IMR-90 (cell line): ENCODE measurements around the gene PARVG. TPM values are rescaled to one million over a fixed set of nuclear protein-coding genes. Genes with fewer than 3 reads are reported as not detected.
A peak's percentile ranks its signal among the peaks of the same experiment; 100 is the strongest.

ENCODE experiments used
- ATAC-seq: fragments of 200-7000 bp; cut with Tn5 transposase; 2 replicates; pipeline ENCODE4 v1.9.1; 2020; ENCODE audit warnings: low read depth, mild to moderate bottlenecking, moderate library complexity
- BruUV-seq: library from RNA; stranded (reverse); fragments of 400-500 nt; replicated peaks from 2 replicates; lab custom pipeline; 2021; lab: Mats Ljungman, UMichigan
- CTCF ChIA-PET: fragments of 300-600 bp; formaldehyde crosslinking; extraction: SDS; loops from one replicate; lab custom pipeline; 2021; ENCODE audit warnings: antibody characterized with exemption; lab: Yijun Ruan, JAX
- POLR2A ChIA-PET: fragments of 300-600 bp; sonication (Branson Sonifier 250); formaldehyde crosslinking; loops from one replicate; lab custom pipeline; 2022; ENCODE audit warnings: antibody characterized with exemption; ENCODE audit not compliant: unreplicated experiment; lab: Charles Lee
- DNase-seq: peaks from one replicate; pipeline ENCODE4 v3.0.0; 2013
- H2AFZ ChIP-seq: replicated peaks from 2 replicates; pipeline ENCODE3; 2013; ENCODE audit warnings: low read length, mild to moderate bottlenecking; ENCODE audit not compliant: poor library complexity
- H2AK5ac ChIP-seq: 2 replicates; pipeline ENCODE4 v1.6.1; 2013; ENCODE audit warnings: low read depth, low read length, inconsistent platforms
- H2AK9ac ChIP-seq: replicated peaks from 2 replicates; pipeline ENCODE3; 2013; ENCODE audit warnings: mild to moderate bottlenecking, low read depth, low read length, moderate library complexity; ENCODE audit not compliant: poor library complexity
- H2BK120ac ChIP-seq: 2 replicates; pipeline ENCODE4 v1.6.1; 2013; ENCODE audit warnings: low read depth, low read length, inconsistent platforms
- H2BK15ac ChIP-seq: 3 replicates; pipeline ENCODE4 v1.6.1; 2013; ENCODE audit warnings: low read depth, low read length, inconsistent platforms
- H2BK20ac ChIP-seq: 2 replicates; pipeline ENCODE4 v1.6.1; 2013; ENCODE audit warnings: low read depth, mild to moderate bottlenecking, inconsistent platforms, low read length, moderate library complexity
- H2BK5ac ChIP-seq: 2 replicates; pipeline ENCODE4 v1.6.1; 2013; ENCODE audit warnings: mild to moderate bottlenecking, low read depth, low read length, inconsistent platforms; ENCODE audit not compliant: poor library complexity, severe bottlenecking
- H3K14ac ChIP-seq: replicated peaks from 2 replicates; pipeline ENCODE4 v1.6.1; 2013; ENCODE audit warnings: low read depth, low read length, inconsistent platforms
- H3K18ac ChIP-seq: 2 replicates; pipeline ENCODE4 v1.6.1; 2013; ENCODE audit warnings: low read depth, low read length, control low read depth
- H3K23ac ChIP-seq: 2 replicates; pipeline ENCODE4 v1.6.1; 2013; ENCODE audit warnings: low read depth, low read length, inconsistent platforms
- H3K27ac ChIP-seq: 2 replicates; pipeline ENCODE4 v1.5.1; 2013; ENCODE audit warnings: mild to moderate bottlenecking, control low read depth, low read length; ENCODE audit not compliant: insufficient read depth
- H3K27me3 ChIP-seq: 2 replicates; pipeline ENCODE4 v1.6.1; 2013; ENCODE audit warnings: low read length; ENCODE audit not compliant: control insufficient read depth, insufficient read depth
- H3K36me3 ChIP-seq: 2 replicates; pipeline ENCODE4 v1.6.1; 2013; ENCODE audit warnings: low read length, mixed read lengths; ENCODE audit not compliant: control insufficient read depth, insufficient read depth
- H3K4ac ChIP-seq: 2 replicates; pipeline ENCODE4 v1.6.1; 2013; ENCODE audit warnings: low read depth, low read length, inconsistent platforms
- H3K4me1 ChIP-seq: 2 replicates; pipeline ENCODE4 v1.6.1; 2013; ENCODE audit warnings: low read length, mixed read lengths; ENCODE audit not compliant: control insufficient read depth, insufficient read depth
- H3K4me2 ChIP-seq: 2 replicates; pipeline ENCODE4 v1.6.1; 2013; ENCODE audit warnings: low read depth, mild to moderate bottlenecking, control low read depth, low read length, moderate library complexity
- H3K4me3 ChIP-seq: 2 replicates; pipeline ENCODE4 v1.5.1; 2013; ENCODE audit warnings: low read depth, mild to moderate bottlenecking, control low read depth, low read length, moderate library complexity; ENCODE audit not compliant: insufficient read depth
- H3K56ac ChIP-seq: 2 replicates; pipeline ENCODE4 v1.6.1; 2013; ENCODE audit warnings: low read length, inconsistent platforms; ENCODE audit not compliant: insufficient read depth; ENCODE audit errors: extremely low read depth
- H3K79me1 ChIP-seq, 2 experiments: 2 replicates each; pipeline ENCODE4 v1.6.1; 2013; ENCODE audit warnings: low read length in 2 of 2, inconsistent platforms in 1 of 2, low read depth in 1 of 2
- H3K9ac ChIP-seq: 2 replicates; pipeline ENCODE4 v1.6.1; 2013; ENCODE audit warnings: low read depth, low read length, control low read depth
- H3K9me1 ChIP-seq: 2 replicates; pipeline ENCODE4 v1.6.1; 2013; ENCODE audit warnings: low read length, inconsistent platforms; ENCODE audit not compliant: insufficient read depth
- H3K9me3 ChIP-seq: 2 replicates; pipeline ENCODE4 v1.6.1; 2013; ENCODE audit warnings: low read length; ENCODE audit not compliant: control insufficient read depth, insufficient read depth
- H4K20me1 ChIP-seq: 2 replicates; pipeline ENCODE4 v1.6.1; 2013; ENCODE audit warnings: low read length, inconsistent platforms; ENCODE audit not compliant: insufficient read depth
- H4K5ac ChIP-seq: 2 replicates; pipeline ENCODE4 v1.6.1; 2013; ENCODE audit warnings: mild to moderate bottlenecking, low read depth, low read length, control low read depth
- H4K8ac ChIP-seq, 2 experiments: 2 replicates each; pipeline ENCODE4 v1.6.1; 2013; ENCODE audit warnings: low read depth in 2 of 2, low read length in 2 of 2, control low read depth in 1 of 2, inconsistent platforms in 1 of 2
- H4K91ac ChIP-seq: 2 replicates; pipeline ENCODE4 v1.6.1; 2013; ENCODE audit warnings: low read depth, low read length, inconsistent platforms; ENCODE audit not compliant: insufficient read depth
- BHLHE40 ChIP-seq: fragments of 150-350 bp; IDR thresholded peaks from 2 replicates; pipeline ENCODE4 v1.6.1; 2016; ENCODE audit warnings: mild to moderate bottlenecking, low read depth, low read length
- CEBPB ChIP-seq: IDR thresholded peaks from 2 replicates; pipeline ENCODE4 v1.6.1; 2012; ENCODE audit warnings: low read depth, low read length, improper control_type of control experiment
- CHD1 ChIP-seq: IDR thresholded peaks from 2 replicates; pipeline ENCODE4 v1.6.1; 2012; ENCODE audit warnings: low read depth, low read length, improper control_type of control experiment
- CTCF ChIP-seq: conservative IDR thresholded peaks from 2 replicates; pipeline ENCODE4 v1.5.1; 2012; ENCODE audit warnings: mild to moderate bottlenecking, low read depth, low read length, improper control_type of control experiment
- ELK1 ChIP-seq: fragments of 150-350 bp; IDR thresholded peaks from 2 replicates; pipeline ENCODE4 v1.6.1; 2016; ENCODE audit warnings: low read depth, mild to moderate bottlenecking, low read length, moderate library complexity, borderline replicate concordance
- FOS ChIP-seq: fragments of 150-350 bp; IDR thresholded peaks from 2 replicates; pipeline ENCODE4 v1.6.1; 2016; ENCODE audit warnings: low read depth, low read length
- MAFK ChIP-seq: IDR thresholded peaks from 2 replicates; pipeline ENCODE4 v1.6.1; 2012; ENCODE audit warnings: low read depth, low read length, improper control_type of control experiment
- RAD21 ChIP-seq: IDR thresholded peaks from 2 replicates; pipeline ENCODE4 v1.6.1; 2012; ENCODE audit warnings: low read length, improper control_type of control experiment
- USF2 ChIP-seq: fragments of 150-350 bp; IDR thresholded peaks from 2 replicates; pipeline ENCODE4 v1.6.1; 2017; ENCODE audit warnings: mild to moderate bottlenecking, antibody characterized with exemption, low read length, low read depth
- WGBS, 2 experiments: methylation state at CpG; one replicate each; pipeline versions ENCODE4 v1.1.5 to v1.1.7; 2013; ENCODE audit warnings: missing lambda C conversion rate in 2 of 2; ENCODE audit not compliant: insufficient read length in 1 of 2; ENCODE audit errors: extremely low coverage in 2 of 2; 5-methylcytosine and 5-hydroxymethylcytosine counted together
- dilution Hi-C: fragments of 300-500 bp; cut with HindIII; formaldehyde crosslinking; loops from one replicate; pipeline ENCODE4 v1.14.3; 2018; ENCODE audit warnings: low sequenced_read_pairs; ENCODE audit not compliant: unreplicated experiment
- in situ Hi-C: fragments of 300-500 bp; cut with MboI; formaldehyde crosslinking; loops from 3 replicates; pipeline ENCODE4 v1.14.3; 2019; ENCODE audit warnings: low sequenced_read_pairs, inconsistent platforms, mixed read lengths
- intact Hi-C: fragments of 100-400 bp; cut with micrococcal nuclease; formaldehyde crosslinking; loops from 2 replicates; pipeline ENCODE4 v1.10.0; 2022
- polyA plus RNA-seq, 3 experiments: library from polyadenylated mRNA; depleted of rRNA; stranded (reverse); fragments of >200 nt; gene quantifications; 2 replicates each; pipeline ENCODE4 v1.2.3, GENCODE V29; 2012; ENCODE audit warnings: low replicate concordance in 1 of 3
- total RNA-seq: library from RNA; depleted of rRNA; stranded (reverse); fragments of >200 nt; gene quantifications from 2 replicates; pipeline ENCODE4 v1.2.3, GENCODE V29; 2012

The PARVG gene
- total and polyA plus RNA-seq, 2 of the 4 experiments (the other 2 are of a cell fraction), result not detected

GRCh38 chr22:44202261-44202789, 21.6 kb downstream of the PARVG start:
- no peaks in the 10 kb centered on the region for H3K79me1 ChIP-seq
- H3K9me1 ChIP-seq, result peaks cover 10% of the 10 kb centered on the region
- dilution Hi-C loops (no loop called here), in situ Hi-C loops (no loop called here), intact Hi-C loops (no loop called here)
- DNase-seq (peak; percentile 90), ATAC-seq (peak; percentile 96)
- H2BK120ac ChIP-seq, result peak overlapping the region; percentile 80
- peak overlapping the region; percentile 25; the same call in 1 of the 2 replicates for H3K4me2 ChIP-seq
- H4K91ac ChIP-seq, result peak overlapping the region; percentile 94
- peak overlapping the region; percentile 69; the same call in 1 of the 2 replicates for H2AK5ac ChIP-seq
- CTCF ChIA-PET, result no interaction called here
- H4K20me1 ChIP-seq, result no peaks in the 10 kb centered on the region
- H3K27me3 ChIP-seq, result peaks cover 2% of the 10 kb centered on the region
- BruUV-seq, result no TSS peak
- peak overlapping the region; percentile 77 for H3K18ac ChIP-seq
- H2BK20ac ChIP-seq, result peak overlapping the region; percentile 12; the same call in 1 of the 2 replicates
- H3K56ac ChIP-seq, result no peak overlapping the region
- no peak overlapping the region for H3K4me3 ChIP-seq
- H4K8ac ChIP-seq, result peak overlapping the region; percentile 78 to 98; a peak in 3 of 4 replicates
- H3K9ac ChIP-seq, result 0 out of 2 replicates have a peak overlapping the region, but pooled peaks have one; percentile 3
- no peaks in the 10 kb centered on the region for H3K9me3 ChIP-seq
- POLR2A ChIA-PET, result no interaction called here
- peak overlapping the region; percentile 71 for H2AFZ ChIP-seq
- peak overlapping the region; percentile 53 for H2BK5ac ChIP-seq
- TF ChIP-seq MAFK (peak; percentile 49), FOS (peak; percentile 49; the same call in 1 of the 2 replicates), CEBPB (peak; percentile 14; the same call in 1 of the 2 replicates), CHD1 (no peak), ELK1 (no peak), USF2 (no peak), RAD21 (no peak), BHLHE40 (0 out of 2 replicates have a peak, but pooled peaks have one; percentile 34), CTCF (no peak)
- H3K23ac ChIP-seq, result no peak overlapping the region
- no peaks in the 10 kb centered on the region for H3K36me3 ChIP-seq
- peak overlapping the region; percentile 89; the same call in 2 of the 3 replicates for H2BK15ac ChIP-seq
- H3K4me1 ChIP-seq, result peaks cover 20% of the 10 kb centered on the region
- H3K4ac ChIP-seq, result peak overlapping the region; percentile 88
- peak overlapping the region; percentile 81 for H3K27ac ChIP-seq
- peak overlapping the region; percentile 71; the same call in 1 of the 2 replicates for H3K14ac ChIP-seq
- 66% methylated on average over 4 of the region's 11 CpGs; no CpG with 5 or more reads in 1 of the 2 experiments for WGBS, 2 experiments
- peak overlapping the region; percentile 69 for H4K5ac ChIP-seq
- peak overlapping the region; percentile 6 for H2AK9ac ChIP-seq
